B cell (primary cell): ENCODE measurements around the gene POLRMT. TPM values are rescaled to one million over a fixed set of nuclear protein-coding genes. Genes with fewer than 3 reads are reported as not detected.

Experiments used
- ATAC-seq: fragments of 200-7000 bp; cut with Tn5 transposase; one replicate; pipeline ENCODE4 v1.10.0; 2021; ENCODE audit warnings: low read depth, mild to moderate bottlenecking, moderate number of reproducible peaks, moderate library complexity
- CTCF ChIA-PET: fragments of 350-600 bp; sonication (Branson Sonifier 250); formaldehyde crosslinking; loops from one replicate; lab custom pipeline; 2021; ENCODE audit warnings: antibody characterized with exemption, inconsistent platforms; lab: Charles Lee
- POLR2A ChIA-PET: fragments of 350-600 bp; sonication (Branson Sonifier 250); formaldehyde crosslinking; loops from one replicate; lab custom pipeline; 2021; ENCODE audit warnings: antibody characterized with exemption; lab: Charles Lee
- DNase-seq: peaks from one replicate; pipeline ENCODE4 v3.0.0; 2013
- H2AFZ ChIP-seq: 2 replicates; pipeline ENCODE4 v1.6.1; 2012; ENCODE audit warnings: mild to moderate bottlenecking, low read depth, low read length; ENCODE audit not compliant: insufficient read depth, poor library complexity, severe bottlenecking
- H3K27ac ChIP-seq, 2 donors: 1 replicate in 1 of 2; 2 replicates in 1 of 2; pipeline ENCODE4 v1.5.1; 2012 to 2013; ENCODE audit warnings: low read length in 2 of 2, mild to moderate bottlenecking in 2 of 2, moderate library complexity in 1 of 2
- H3K27me3 ChIP-seq, 4 experiments: fragments of 200-600 bp in 1 of 4; sonication (generic) in 1 of 4; replicated peaks in 1 of 4; 1 replicate in 2 of 4; 2 replicates in 2 of 4; pipeline versions ENCODE4 v1.6.1 to v1.7.0; 2013 to 2016; ENCODE audit warnings: low read length in 3 of 4, mild to moderate bottlenecking in 2 of 4, mixed read lengths in 1 of 4, moderate library complexity in 1 of 4; ENCODE audit not compliant: insufficient read depth in 4 of 4, control insufficient read depth in 3 of 4; ENCODE audit errors: control extremely low read depth in 1 of 4
- H3K36me3 ChIP-seq, 2 experiments: replicated peaks in 1 of 2; 1 replicate in 1 of 2; 2 replicates in 1 of 2; pipeline versions ENCODE4 v1.6.1 to v1.7.1; 2013; ENCODE audit warnings: low read length in 1 of 2; ENCODE audit not compliant: insufficient read depth in 2 of 2, control insufficient read depth in 1 of 2; ENCODE audit errors: control extremely low read depth in 1 of 2, extremely low read depth in 1 of 2
- H3K4me1 ChIP-seq, 2 donors: fragments of 200-600 bp in 1 of 2; sonication (generic) in 1 of 2; 1 replicate in 1 of 2; 2 replicates in 1 of 2; pipeline versions ENCODE4 v1.5.1 to v1.6.1; 2013 to 2017; ENCODE audit warnings: low read length in 2 of 2; ENCODE audit not compliant: control insufficient read depth in 2 of 2, insufficient read depth in 2 of 2
- H3K4me2 ChIP-seq: replicated peaks from 2 replicates; pipeline ENCODE3; 2012; ENCODE audit warnings: mild to moderate bottlenecking, low read depth, low read length; ENCODE audit not compliant: poor library complexity, severe bottlenecking
- H3K4me3 ChIP-seq, 5 experiments: fragments of 200-600 bp in 1 of 5; sonication (generic) in 1 of 5; 1 replicate in 3 of 5; 2 replicates in 2 of 5; pipeline versions ENCODE4 v1.5.1 to v1.7.0; 2011 to 2016; ENCODE audit warnings: low read length in 4 of 5, mild to moderate bottlenecking in 4 of 5, low read depth in 2 of 5, control low read depth in 1 of 5, moderate library complexity in 1 of 5; ENCODE audit not compliant: insufficient read depth in 1 of 5; ENCODE audit errors: control extremely low read depth in 1 of 5, extremely low read depth in 1 of 5
- H3K79me2 ChIP-seq: fragments of 200-600 bp; sonication (generic); one replicate; pipeline ENCODE4 v1.6.0; 2016; ENCODE audit warnings: low read length; ENCODE audit not compliant: control insufficient read depth, insufficient read depth
- H3K9ac ChIP-seq: fragments of 200-600 bp; sonication (generic); 2 replicates; pipeline ENCODE4 v1.6.1; 2017; ENCODE audit warnings: mild to moderate bottlenecking, low read length, moderate library complexity
- H3K9me3 ChIP-seq, 3 donors: one replicate each; pipeline versions ENCODE4 v1.6.1 to v1.7.1; 2013; ENCODE audit warnings: low read length in 2 of 3; ENCODE audit not compliant: control insufficient read depth in 2 of 3, insufficient read depth in 1 of 3; ENCODE audit errors: control extremely low read depth in 1 of 3
- H4K20me1 ChIP-seq: 2 replicates; pipeline ENCODE4 v1.6.0; 2012; ENCODE audit warnings: mild to moderate bottlenecking, low read length; ENCODE audit not compliant: insufficient read depth, control insufficient read depth, poor library complexity, severe bottlenecking
- H3K27ac Mint-ChIP-seq: one replicate; pipeline ENCODE4 v1.8.0; 2021; ENCODE audit warnings: mixed read lengths
- H3K27me3 Mint-ChIP-seq: one replicate; pipeline ENCODE4 v1.8.0; 2021; ENCODE audit warnings: mixed read lengths
- H3K4me1 Mint-ChIP-seq: one replicate; pipeline ENCODE4 v1.8.0; 2021; ENCODE audit warnings: mixed read lengths
- H3K4me3 Mint-ChIP-seq: one replicate; pipeline ENCODE4 v1.8.0; 2021; ENCODE audit warnings: mixed read lengths
- H3K9me3 Mint-ChIP-seq: one replicate; pipeline ENCODE4 v1.8.0; 2022; ENCODE audit warnings: mixed read lengths; ENCODE audit not compliant: insufficient read depth
- EZH2 ChIP-seq: IDR thresholded peaks from 2 replicates; pipeline ENCODE4 v1.6.1; 2012; ENCODE audit warnings: borderline replicate concordance, low read depth, mild to moderate bottlenecking, moderate library complexity, low read length; ENCODE audit not compliant: insufficient read depth, poor library complexity, severe bottlenecking
- WGBS: methylation state at CpG from one replicate; pipeline ENCODE4 v1.1.5; 2013; ENCODE audit warnings: missing lambda C conversion rate; ENCODE audit not compliant: insufficient coverage; 5-methylcytosine and 5-hydroxymethylcytosine counted together
- intact Hi-C: fragments of 100-400 bp; cut with micrococcal nuclease; formaldehyde crosslinking; loops from one replicate; pipeline ENCODE4 v1.10.0; 2022
- polyA plus RNA-seq: library from polyadenylated mRNA; depleted of rRNA; stranded (reverse); fragments of >200 nt; gene quantifications from 2 replicates; pipeline ENCODE4 v1.2.3, GENCODE V29; 2012
- total RNA-seq, 2 donors: library from RNA; stranded (reverse); fragments of 120-200 nt in 1 of 2; gene quantifications; 1 replicate in 1 of 2; 2 replicates in 1 of 2; pipeline versions ENCODE4 v1.2.3 to v1.2.4, GENCODE V29; 2013 to 2022
- TF ChIP-seq, protein P1 (sequence below): fragments of 200-600 bp; IDR thresholded peaks from one replicate; pipeline ENCODE4 v1.8.0; 2022; ENCODE audit warnings: antibody characterized with exemption, mild to moderate bottlenecking

POLRMT gene
- total and polyA plus RNA-seq, 2 donors (not counting 1 experiment from before 2014, with no cell fraction given): 77.8 to 98.0 TPM

DNA sequence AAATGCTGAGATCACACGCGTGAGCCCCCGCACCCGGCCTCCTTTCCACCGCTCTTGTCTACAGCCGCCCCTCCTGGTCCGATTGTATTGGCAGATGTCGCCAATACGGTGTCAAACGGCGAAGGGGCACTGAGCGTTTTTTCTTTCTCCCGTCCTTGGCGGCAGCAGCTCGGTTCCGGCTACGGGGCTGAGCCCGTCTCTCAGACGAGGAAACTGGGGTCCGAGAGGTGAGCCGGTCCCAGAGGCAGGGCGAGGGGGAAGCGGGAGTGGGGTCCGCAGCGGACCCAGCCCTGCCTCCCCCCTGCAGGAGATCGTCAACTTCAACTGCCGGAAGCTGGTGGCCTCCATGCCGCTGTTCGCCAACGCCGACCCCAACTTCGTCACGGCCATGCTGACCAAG, 20.4 kb downstream of the POLRMT start:
- H3K27ac Mint-ChIP-seq: no peak overlapping the region
- Histone ChIP-seq H3K9me3 (no peaks in the 10 kb centered on the region), H3K27me3 (peaks cover 0 to 9% (median 2%) of the 10 kb centered on the region in 4 experiments), H3K4me3 (no peak overlapping the region), H3K9ac (no peak overlapping the region), H3K27ac (no peak overlapping the region), H3K36me3 (peaks cover 0 to under 1% of the 10 kb centered on the region in 2 experiments), H3K4me2 (no peak overlapping the region), H4K20me1 (no peaks in the 10 kb centered on the region), H3K4me1 (peaks cover 11 to 34% of the 10 kb centered on the region in 2 donors), H2AFZ (no peak overlapping the region), H3K79me2 (no peaks in the 10 kb centered on the region)
- intact Hi-C loops: no loop called here
- DNase-seq: no peak
- no peaks in the 10 kb centered on the region for H3K9me3 Mint-ChIP-seq
- WGBS: 82% methylated on average over 33 of the region's 33 CpGs
- TF ChIP-seq EZH2: no peak
- TF ChIP-seq, protein P1, sequence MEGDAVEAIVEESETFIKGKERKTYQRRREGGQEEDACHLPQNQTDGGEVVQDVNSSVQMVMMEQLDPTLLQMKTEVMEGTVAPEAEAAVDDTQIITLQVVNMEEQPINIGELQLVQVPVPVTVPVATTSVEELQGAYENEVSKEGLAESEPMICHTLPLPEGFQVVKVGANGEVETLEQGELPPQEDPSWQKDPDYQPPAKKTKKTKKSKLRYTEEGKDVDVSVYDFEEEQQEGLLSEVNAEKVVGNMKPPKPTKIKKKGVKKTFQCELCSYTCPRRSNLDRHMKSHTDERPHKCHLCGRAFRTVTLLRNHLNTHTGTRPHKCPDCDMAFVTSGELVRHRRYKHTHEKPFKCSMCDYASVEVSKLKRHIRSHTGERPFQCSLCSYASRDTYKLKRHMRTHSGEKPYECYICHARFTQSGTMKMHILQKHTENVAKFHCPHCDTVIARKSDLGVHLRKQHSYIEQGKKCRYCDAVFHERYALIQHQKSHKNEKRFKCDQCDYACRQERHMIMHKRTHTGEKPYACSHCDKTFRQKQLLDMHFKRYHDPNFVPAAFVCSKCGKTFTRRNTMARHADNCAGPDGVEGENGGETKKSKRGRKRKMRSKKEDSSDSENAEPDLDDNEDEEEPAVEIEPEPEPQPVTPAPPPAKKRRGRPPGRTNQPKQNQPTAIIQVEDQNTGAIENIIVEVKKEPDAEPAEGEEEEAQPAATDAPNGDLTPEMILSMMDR: no peak
- peaks cover 7% of the 10 kb centered on the region for H3K27me3 Mint-ChIP-seq
- H3K4me1 Mint-ChIP-seq: peaks cover 18% of the 10 kb centered on the region
- CTCF ChIA-PET: no interaction called here
- ATAC-seq: no peak
- no peak overlapping the region for H3K4me3 Mint-ChIP-seq
- POLR2A ChIA-PET: no interaction called here

DNA sequence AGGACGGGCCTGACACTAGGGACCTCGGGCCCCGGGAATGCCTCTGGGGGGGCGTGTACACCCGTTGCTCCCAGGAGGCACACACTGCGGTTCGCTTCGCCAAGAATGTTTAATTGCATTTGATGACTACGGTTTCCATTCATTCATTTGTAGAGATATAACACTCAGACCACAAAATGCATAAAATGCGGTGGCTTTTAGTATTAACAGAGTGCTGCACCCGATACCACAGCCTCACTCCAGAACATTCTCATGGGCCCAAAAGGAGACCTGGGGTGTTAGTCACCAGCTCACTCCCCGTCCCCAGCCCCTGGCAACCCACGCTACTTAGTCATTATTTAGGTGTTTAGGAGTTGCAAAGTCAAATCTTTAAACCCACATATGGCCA, 21.9 kb downstream of the POLRMT start:
- H3K9ac ChIP-seq: peak overlapping the region; percentile 58
- TF ChIP-seq, protein P1: no peak
- no peak for TF ChIP-seq EZH2
- ATAC-seq (no peak), DNase-seq (no peak)
- Mint-ChIP-seq H3K4me3 (peak overlapping the region; percentile 79), H3K4me1 (peaks cover 16% of the 10 kb centered on the region), H3K9me3 (no peaks in the 10 kb centered on the region), H3K27ac (peak overlapping the region; percentile 66), H3K27me3 (peaks cover 7% of the 10 kb centered on the region)
- WGBS: 32% methylated on average over 8 of the region's 13 CpGs
- H3K27ac ChIP-seq: no peak overlapping the region
- H3K27me3 ChIP-seq: peaks cover 0 to 9% (median 2%) of the 10 kb centered on the region in 4 experiments
- H2AFZ ChIP-seq: peak overlapping the region; percentile 79
- H4K20me1 ChIP-seq: no peaks in the 10 kb centered on the region
- H3K79me2 ChIP-seq: no peaks in the 10 kb centered on the region
- H3K4me1 ChIP-seq: peaks cover 11 to 34% of the 10 kb centered on the region in 2 donors
- intact Hi-C loops: no loop called here
- H3K36me3 ChIP-seq: no peaks in the 10 kb centered on the region
- H3K4me2 ChIP-seq: peak overlapping the region; percentile 81
- ChIA-PET POLR2A (interaction anchor here (0.6 to 0.7 kb wide), 2 partner anchors 19 to 88 kb away, joined by 3 to 4 read pairs; no protein-coding TSS in a partner anchor), CTCF (no interaction called here)
- H3K4me3 ChIP-seq: peak overlapping the region in 2 of 5 experiments; percentile 46 to 61
- no peaks in the 10 kb centered on the region for H3K9me3 ChIP-seq
